HG02763 (cell line): ENCODE results near the gene RAD51B.

Source experiments
- ATAC-seq: cut with Tn5 transposase; IDR thresholded peaks from one replicate; pipeline ENCODE4 v1.9.1; 2021; ENCODE audit warnings: mild to moderate bottlenecking, moderate library complexity; ENCODE audit not compliant: unreplicated experiment

The RAD51B gene

DNA sequence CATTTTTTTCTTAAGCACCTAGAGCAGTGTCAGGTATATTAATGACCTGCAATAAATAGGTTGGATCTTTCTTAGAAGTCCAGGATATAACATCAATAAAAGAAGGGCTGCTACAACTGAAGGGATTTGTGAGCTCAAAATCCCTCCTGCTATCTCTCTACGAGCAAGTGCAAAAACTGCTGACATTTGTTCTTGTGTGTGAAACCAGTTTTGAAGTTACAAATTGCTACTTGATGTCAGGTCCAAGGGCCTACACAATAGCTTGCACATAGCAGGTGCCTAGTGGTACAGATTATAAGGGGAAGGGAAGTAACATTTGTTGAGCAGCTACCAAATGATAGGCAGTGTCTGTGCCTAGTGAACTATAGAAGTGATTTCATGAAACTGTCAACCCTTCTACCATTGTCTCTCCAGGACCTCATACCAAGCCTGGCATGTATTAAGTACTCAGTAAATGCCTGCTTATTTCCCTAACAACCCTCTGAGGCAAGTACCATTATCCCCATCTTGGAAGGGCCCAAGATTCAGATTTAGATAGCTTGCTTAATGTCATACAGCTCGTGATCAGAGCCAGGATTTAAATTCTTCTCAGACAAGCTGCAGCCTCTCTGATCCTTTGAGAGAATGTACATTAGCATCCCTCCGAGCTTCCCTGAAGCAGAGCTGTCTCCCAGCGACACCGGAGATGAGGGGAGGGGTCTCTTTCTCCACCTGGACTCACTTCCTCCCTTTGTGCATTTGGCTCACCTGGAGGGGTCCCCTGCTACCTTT is 673.0 kb downstream of the RAD51B start:
- no peak for ATAC-seq

DNA sequence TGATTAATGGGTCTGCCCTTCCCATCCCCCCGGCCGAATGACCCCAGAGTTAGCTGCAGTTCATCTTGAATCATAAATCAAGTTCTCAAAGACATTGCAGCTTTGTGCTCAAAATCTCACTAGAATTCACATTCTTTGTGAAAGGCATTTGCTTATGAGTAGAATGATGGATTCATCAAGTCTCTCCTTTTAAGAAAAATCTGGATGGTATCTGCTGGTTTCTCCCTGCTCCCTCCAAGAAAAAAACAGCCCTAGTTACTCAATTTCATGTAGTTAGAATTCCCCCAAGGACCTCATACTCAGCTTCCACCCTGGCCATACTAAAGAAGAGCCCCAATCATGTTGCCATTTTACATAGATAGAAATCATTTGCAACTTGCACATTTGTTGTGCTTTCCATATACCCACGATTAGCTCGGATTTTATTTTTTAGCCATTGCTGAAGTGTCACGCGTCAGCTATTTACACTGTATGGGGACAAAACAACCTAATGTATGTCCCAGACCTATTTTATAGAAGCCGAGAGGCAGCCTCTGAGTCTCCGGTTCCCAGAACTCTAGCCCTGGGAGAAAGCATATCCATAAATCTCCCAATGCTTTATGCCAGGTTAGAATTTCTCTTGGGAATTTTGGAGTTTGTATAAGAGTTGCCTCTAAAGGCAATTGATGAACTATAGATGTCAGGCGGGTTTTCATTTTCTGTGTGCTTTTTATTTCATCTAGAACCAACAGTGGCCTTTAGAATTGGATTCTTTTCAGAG is 673.8 kb downstream of the RAD51B start:
- ATAC-seq: no peak

DNA sequence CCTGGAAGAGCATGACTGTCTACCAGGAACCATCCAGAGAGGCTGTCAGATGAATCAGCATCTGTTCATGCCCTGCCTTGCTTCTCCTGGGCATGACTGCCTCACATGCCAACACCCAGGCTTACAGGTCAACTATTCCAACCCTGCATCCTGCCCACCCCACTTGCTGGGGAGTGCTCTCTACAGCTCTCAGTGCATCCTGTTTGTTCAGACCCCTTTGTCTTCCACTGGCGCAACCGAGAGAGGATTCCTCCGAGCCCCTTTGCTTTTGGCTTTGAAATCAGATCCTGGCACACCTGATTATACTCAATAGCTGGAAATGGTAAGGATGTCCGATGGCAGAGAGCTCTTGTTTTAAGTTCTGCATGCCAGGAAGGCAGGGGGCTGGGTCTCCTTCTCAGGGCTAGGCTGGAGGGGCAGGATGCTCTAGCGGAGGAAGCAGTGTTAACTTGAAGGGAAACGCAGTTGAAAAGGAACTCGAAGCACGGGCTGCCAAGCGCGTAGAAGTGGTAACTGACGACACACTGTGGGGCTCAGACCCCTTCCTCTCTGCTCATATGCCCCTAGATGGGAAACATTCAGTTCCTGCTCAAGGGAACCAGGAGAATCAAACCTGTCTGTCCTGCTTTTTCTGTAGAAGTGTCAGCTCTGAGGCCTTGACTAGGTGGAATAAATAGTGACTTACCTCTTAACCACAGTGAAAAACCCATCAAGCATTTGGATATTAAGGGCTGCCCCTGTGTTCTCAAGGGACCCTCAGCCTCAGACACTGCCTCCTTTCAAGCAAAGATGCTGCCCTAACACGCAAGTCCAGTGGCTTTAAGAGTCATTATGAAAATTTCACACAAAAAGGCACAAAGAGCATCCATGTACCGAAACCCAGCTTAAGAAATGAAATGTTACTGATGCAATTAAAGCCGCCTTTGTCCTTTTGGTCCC is 675.8 kb downstream of the RAD51B start:
- ATAC-seq: no peak

DNA sequence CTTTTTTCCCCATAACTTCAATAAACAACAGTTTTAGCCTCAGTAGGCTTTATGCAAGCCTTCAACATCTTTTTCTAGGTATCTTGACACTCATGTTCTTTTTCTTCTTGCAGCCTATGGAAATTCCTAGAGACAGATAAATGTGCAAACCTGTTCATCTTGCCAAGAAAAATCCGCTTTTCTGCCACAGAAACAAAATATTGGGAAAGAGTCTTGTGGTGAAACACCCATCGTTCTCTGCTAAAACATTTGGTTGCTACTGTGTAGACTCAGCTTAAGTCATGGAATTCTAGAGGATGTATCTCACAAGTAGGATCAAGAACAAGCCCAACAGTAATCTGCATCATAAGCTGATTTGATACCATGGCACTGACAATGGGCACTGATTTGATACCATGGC is 677.4 kb downstream of the RAD51B start:
- no peak for ATAC-seq

DNA sequence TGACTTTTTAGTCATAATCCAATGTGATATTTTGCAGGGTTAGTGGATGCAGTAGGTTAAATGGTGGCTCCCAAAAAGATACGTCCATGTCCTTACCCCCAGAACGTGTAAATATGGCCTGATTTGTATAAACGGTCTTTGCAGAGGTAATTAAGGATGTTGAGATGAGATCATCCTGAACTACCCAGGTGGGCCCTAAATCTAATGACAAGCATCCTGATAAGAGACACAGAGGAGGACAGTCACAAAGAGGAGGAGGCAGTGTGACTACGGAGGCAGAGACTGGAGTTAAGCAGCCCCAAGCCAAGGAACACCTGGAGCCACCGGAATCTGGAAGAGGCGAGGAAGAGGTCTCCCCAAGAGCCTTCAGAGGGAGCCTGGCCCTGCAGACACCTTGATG is 679.9 kb downstream of the RAD51B start:
- no peak for ATAC-seq

DNA sequence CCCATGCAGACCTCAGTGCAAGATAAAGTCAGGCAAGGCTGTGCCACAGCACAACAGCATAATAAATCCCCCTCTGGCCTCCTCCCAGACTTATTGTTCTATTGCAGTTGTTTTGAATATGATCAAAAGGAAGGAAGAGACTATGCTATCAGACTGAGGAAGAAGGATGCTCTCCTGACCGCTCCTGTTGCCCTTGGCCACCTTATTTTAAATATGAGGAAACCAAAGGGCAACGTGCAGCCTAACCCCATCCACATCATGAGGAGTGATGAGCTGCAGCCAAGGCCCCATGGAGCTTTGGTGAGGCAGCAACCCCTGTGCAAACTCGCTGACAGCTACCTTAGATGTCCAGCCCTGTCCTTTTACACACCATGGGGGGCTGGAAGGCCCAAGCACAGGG is 681.6 kb downstream of the RAD51B start:
- no peak for ATAC-seq

DNA sequence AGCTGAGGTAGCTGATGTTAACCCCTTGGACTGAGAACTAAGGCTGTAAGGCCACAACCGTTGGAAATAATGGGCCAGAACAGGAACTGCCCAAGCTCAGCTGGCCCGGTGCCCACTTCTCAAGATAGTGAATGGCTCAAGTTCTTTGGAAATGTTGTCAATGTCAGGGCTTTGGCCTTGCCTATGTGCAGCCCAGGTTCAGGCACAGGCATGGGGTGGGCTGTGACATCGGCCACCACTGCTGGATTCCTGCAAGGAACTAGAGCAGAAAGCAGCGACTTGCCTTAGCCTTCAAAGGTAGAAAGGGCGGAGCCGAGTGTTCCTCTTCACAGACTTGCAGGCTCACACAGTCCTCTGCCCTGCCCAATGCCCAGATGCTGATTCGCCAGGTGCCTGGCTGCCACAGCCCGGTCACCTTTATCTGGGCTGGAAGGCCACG is 682.1 kb downstream of the RAD51B start:
- ATAC-seq: no peak

DNA sequence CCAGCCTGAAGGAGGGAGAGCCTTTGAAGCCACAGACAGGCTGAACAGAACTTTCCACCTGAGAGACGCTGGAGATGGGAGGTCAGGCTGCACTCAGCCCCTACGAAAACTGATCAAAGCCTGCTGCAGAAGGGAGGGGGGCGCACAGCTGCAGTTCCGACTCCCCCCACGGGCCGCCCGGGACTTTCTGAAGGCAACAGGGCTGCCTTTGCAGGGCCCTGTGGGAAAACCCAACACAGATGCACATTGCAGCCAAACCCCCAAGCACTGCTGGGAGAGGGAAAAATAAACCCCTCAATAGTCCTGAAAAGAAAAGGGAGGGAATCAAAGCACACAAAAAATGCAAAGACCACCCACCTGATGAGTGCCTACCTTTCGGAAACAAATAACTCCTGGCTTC is 682.7 kb downstream of the RAD51B start:
- no peak for ATAC-seq

DNA sequence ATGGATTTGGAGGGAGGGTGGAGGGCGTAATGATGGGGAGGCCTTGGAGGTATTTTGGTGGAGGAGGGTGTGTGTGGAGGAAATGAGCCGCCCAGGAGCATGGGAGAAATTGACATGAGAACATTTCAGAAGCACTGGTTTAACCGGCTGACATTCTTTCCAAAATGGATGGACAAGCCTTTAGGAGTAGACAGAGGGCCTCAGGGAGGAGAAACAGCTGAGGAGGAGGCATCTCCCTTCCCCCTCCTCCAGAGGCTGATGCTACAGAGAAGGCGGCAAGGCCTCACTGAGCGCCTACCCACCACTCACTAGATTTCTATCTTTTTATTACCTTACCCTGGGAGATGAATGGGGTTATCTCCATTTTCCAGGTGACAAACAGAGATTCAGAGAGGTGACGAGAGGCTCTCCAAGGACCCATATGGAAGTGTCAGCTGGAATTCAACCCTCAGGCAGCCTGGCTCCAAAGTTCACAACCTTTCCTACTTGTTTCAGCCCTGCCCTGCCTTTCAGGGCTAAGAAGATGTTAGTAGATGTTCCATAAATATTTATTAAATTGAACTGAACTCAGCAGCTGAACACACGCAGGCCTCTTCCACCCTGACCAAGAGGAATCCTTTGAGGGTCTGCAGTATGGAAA is 683.7 kb downstream of the RAD51B start:
- ATAC-seq: no peak

DNA sequence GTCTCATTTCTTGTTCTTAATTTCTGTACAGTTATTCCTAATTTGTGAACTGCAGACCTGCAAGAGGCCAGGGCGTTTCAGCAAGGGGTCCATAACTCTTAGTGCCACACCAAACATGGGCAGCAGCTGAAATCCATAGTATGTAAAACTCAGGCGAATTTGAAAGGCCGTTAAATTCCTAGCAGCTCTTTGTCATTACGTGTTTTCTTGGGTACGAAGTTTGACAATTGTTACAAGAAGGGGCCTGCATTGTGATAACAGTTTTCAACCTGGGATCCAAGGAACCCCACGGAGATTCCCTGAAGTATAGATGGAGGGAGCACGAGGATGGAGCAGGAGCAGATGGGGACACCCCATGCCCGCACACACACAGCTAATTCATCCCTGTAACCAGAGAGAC is 685.3 kb downstream of the RAD51B start:
- no peak for ATAC-seq

DNA sequence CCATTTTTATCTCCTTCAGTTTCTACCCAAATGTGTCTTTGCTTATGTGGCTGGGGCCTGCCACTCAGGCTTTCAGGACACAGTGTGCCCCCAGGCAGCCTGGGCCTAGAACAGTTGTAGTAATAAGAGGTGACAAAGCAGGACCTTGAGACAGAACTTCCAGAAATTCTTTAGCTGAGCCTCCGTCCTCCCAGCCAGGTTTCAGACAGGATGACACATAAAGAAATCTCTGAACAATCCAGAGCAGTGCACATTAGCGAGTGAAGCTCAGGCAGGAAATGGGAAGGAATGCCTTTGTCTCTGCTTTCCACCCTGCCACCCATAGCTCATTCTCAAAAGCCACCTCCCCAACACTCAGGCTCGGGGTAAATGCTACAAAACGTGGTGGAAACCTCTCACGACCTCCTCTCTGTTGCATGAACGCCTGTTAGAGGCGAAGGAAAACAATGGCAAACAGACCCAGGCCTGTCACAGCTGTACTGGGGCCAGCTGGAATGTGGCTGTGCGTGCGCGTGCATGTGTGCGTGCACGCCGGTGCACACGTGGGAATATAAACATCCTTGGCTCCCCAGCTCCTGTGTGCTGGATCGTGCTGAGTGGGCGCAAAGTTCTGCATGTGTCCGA is 686.6 kb downstream of the RAD51B start:
- ATAC-seq: no peak

DNA sequence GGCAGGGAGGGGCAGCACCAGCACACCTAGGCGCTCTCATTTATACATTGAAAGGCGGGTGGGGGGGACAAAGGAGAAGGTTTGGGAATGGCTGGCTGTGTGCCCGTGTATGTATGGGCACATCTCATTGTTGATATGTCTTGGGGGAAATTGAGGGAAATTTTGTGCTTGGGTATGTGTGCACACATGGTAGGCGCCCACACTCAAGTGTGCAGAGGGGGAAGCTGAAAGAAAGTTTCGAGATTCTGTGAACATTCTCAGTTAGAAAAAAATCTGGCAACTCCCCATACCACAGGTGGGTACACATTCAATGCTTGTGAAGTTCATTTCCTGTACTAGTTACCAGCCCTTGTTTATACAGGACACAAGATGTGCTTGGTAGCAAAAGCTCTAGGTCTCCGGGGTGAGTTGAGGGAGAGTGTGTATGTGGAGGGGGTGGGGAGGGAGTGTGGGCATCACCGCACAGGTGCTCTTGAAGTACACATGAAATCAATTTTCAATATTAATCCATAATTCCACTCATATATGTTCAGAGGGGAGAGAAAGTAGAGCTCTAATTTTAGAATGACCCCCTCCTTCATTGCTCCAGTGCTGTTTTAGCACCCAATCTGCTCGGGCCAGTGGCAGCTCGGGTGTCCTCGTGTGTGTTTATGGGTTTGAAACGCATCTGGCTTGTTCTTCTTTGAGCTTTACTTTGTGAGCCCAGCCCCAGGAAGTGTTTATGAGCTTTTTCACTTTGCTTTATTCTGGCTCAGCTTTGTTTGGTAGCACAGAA is 687.3 kb downstream of the RAD51B start:
- peak; percentile 63 for ATAC-seq

DNA sequence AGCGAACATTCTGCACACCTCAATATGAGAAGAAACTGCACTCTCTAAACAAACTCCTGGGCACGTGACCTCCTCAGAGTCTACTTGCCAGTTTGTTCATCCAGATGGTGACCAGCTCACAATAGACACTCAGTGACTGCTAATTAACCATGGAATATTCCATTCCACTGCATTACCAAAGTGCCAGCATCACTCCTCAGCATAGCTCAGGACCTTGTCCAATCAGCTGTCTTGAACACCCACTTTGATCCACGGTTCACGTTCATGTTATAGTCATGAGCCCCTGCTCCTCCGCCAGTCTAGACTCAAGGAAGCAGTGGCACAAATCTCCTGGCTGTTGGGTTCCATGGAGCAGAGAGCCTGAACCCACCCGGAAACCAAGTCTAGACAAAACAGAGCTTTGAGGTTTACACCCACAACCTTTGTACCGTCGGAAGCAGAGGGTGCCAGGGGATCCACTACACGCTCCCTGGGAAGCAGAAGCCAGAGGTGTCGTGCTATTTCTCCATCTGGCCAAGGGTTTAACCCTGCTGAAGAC is 688.0 kb downstream of the RAD51B start:
- no peak for ATAC-seq

DNA sequence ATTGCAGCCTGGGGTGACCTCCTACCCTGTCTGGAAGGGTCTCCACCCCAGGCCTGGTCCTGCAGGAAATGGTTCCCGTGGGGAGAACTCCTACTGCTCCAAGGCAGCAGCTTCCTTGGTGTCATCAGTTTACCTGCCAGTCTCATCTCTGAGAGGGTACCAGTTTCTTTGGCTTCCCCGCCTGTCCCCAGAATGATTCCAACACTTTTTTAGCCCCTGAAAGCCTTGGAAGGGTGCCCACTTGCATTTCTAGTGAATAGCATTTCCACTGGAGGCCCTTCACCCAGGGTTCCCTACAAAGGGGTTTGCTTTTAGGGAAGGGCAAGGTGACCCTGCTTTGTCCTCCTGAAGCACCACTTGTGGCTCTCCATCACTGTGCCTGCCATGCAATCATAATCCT is 689.0 kb downstream of the RAD51B start:
- no peak for ATAC-seq

DNA sequence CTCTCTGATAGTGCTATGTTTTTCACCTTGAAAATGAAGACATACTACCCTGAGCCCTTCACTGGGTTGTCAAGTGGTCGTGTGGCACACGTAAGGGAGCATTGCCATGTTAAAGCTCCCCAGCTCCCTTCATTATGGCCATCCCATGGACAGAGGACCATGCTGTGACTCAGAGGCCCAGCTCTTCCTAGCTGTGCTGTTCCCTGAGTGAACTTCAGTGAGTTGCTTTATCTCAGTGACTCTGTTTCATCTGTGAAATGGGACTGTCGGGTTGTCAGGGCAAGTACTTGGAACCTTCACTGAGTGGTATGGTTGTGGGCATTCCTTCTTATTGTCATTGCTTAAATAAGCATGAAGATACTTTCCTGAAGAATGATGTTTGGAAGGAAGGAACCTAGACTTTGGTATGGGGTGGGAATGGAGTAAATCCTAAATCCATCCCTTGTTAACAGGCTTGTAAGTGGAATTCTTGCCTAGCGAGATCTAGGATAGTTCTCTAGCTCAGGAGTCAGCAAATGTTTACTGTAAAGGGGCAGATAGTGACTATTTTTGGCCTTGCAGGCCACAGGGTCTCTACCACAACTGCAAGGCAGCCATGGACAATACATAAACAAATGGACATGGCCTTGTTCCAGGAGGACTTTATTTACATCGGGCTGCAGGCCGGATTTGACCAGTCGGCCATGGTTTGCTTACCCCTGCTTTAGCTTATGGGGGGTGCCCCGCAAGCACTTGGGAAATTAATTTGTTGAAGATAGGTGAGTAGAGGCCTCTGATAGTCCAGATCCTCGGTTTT is 689.8 kb downstream of the RAD51B start:
- ATAC-seq: no peak

DNA sequence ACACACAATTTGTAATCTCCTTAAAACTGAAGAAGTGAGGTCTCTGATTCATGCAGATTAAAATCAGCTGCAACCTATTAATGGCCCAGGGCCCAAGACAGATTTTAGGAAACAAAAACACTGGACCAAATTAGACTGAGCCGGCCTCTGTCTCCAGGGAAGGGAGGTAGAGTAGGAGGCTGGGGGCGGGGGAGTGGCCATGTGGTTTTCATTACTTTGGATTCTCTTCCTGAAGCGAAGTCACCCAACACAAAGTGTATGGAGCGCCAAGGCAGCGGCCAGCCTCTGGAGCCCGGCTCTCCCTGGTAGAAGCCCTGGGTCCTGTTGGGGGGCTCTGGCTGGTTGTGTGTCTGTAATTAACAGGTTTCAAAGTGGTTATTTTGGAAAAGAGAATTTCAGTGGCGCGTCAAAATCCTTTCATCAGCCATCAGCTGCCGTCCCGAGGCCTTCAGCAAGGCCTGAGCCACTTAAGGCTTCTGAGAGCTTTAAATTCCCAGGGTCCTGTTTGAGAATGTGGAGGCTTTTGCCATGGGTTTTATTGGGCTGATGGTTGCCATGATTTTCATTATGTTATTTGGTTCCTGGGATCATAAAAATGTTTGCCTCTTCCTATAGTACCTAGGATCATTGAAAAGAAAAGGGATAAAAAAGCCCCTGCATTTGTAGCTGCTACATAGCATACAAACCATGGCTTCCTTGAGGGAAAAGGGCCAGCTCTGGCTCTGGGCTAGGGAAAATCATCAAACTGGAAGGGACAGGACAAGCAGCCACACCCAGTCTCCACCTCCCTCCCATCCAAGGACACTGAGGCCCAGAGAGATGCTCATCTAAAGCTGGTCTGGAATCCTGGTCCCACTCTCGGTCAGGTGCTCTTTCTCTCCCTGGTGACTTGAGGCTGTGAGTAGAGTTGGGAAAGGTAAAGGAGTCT is 690.9 kb downstream of the RAD51B start:
- ATAC-seq: no peak
